Neural progenitor cell (in vitro differentiated cells): ENCODE measurements around the gene CEP63.

ENCODE experiments used
- CTCF ChIP-seq: fragments of 200-600 bp; sonication (generic); IDR thresholded peaks from 2 replicates; pipeline ENCODE4 v1.5.1; 2017; ENCODE audit warnings: antibody characterized with exemption, mild to moderate bottlenecking
- EZH2phosphoT487 ChIP-seq: fragments of 200-600 bp; sonication (generic); IDR thresholded peaks from 2 replicates; pipeline ENCODE4 v1.6.1; 2017; ENCODE audit warnings: antibody characterized with exemption

GRCh38 chr3:134474956-134475355, 10.9 kb upstream of the CEP63 start:
- TF ChIP-seq CTCF (no peak), EZH2phosphoT487 (no peak)
